ENCODE data around the gene OR11A1. TPM values are rescaled to one million over a fixed set of nuclear protein-coding genes. Genes with fewer than 3 reads are reported as not detected.

The OR11A1 gene
- total RNA-seq, 2 donors from 2014 or later = 0.23 TPM; not detected in 1

DNA sequence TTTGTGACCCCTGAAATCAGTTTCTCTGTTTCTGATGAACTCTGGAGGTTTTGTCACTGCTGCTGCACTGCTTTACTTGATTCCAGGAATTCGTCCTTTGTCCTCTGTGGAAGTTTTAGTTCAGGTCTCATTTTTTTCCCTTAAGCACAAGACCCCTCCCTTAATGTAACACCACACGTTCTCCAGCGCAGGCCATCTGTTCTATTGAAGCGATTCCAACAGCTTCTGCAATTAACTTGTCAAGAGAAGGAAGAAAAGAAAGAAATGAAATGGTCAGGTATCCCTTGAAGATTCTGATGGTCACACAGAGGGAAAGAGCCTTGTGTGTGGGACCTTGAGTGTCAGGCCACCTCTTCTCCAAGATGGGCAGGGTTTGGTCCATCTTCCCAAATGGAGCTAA is 38.7 kb upstream of the OR11A1 start:
- Histone ChIP-seq H3K36me3 (no peaks in the 10 kb centered on the region), H3K27ac (no peak overlapping the region), H3K27me3 (replicated peaks; ENCODE audit: insufficient read depth) (no peaks in the 10 kb centered on the region), H3K4me1 (replicated peaks) (no peaks in the 10 kb centered on the region), H3K9me3 (no peaks in the 10 kb centered on the region), H3K4me3 (no peak overlapping the region)
- intact Hi-C loops (cut with DNase I) = no loop called here
- DNase-seq (ENCODE audit: low spot score) = no peak
- 60% methylated on average over 4 of the region's 4 CpGs for WGBS
- TF ChIP-seq, protein P1, sequence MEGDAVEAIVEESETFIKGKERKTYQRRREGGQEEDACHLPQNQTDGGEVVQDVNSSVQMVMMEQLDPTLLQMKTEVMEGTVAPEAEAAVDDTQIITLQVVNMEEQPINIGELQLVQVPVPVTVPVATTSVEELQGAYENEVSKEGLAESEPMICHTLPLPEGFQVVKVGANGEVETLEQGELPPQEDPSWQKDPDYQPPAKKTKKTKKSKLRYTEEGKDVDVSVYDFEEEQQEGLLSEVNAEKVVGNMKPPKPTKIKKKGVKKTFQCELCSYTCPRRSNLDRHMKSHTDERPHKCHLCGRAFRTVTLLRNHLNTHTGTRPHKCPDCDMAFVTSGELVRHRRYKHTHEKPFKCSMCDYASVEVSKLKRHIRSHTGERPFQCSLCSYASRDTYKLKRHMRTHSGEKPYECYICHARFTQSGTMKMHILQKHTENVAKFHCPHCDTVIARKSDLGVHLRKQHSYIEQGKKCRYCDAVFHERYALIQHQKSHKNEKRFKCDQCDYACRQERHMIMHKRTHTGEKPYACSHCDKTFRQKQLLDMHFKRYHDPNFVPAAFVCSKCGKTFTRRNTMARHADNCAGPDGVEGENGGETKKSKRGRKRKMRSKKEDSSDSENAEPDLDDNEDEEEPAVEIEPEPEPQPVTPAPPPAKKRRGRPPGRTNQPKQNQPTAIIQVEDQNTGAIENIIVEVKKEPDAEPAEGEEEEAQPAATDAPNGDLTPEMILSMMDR (IDR thresholded peaks at IDR 0.05) = no peak
- TF ChIP-seq POLR2A (IDR thresholded peaks at IDR 0.05) (no peak), POLR2AphosphoS5 (IDR thresholded peaks at IDR 0.05) (no peak)

DNA sequence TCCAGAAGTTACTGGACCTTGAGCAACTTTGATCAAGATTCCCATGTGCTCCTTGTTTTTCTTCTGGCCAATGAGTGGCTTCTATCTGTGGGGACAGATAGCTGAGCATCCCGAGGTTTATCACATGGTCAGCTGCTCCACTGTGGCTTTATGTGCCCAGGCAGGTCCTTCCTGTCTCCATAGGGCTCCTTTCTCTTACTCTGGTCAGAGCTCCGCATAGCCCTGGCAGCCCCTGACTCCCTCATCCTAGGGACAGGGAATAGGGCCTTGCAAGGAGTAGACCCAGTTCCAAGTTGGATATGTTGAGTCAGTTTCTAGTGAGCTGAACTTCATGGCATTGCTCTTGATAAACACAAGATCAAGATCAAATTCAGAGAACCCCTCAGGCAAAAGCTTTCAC is 37.3 kb upstream of the OR11A1 start:
- WGBS = 58% methylated on average over 2 of the region's 2 CpGs
- TF ChIP-seq POLR2A (IDR thresholded peaks at IDR 0.05) (no peak), POLR2AphosphoS5 (IDR thresholded peaks at IDR 0.05) (no peak)
- TF ChIP-seq, protein P1 (IDR thresholded peaks at IDR 0.05) = no peak
- H3K4me3 ChIP-seq = no peak overlapping the region
- no peaks in the 10 kb centered on the region for H3K4me1 ChIP-seq (replicated peaks)
- no peaks in the 10 kb centered on the region for H3K36me3 ChIP-seq
- H3K9me3 ChIP-seq = no peaks in the 10 kb centered on the region
- H3K27ac ChIP-seq = no peak overlapping the region
- H3K27me3 ChIP-seq (replicated peaks; ENCODE audit: insufficient read depth) = no peaks in the 10 kb centered on the region
- intact Hi-C loops (cut with DNase I) = no loop called here
- DNase-seq (ENCODE audit: low spot score) = no peak

DNA sequence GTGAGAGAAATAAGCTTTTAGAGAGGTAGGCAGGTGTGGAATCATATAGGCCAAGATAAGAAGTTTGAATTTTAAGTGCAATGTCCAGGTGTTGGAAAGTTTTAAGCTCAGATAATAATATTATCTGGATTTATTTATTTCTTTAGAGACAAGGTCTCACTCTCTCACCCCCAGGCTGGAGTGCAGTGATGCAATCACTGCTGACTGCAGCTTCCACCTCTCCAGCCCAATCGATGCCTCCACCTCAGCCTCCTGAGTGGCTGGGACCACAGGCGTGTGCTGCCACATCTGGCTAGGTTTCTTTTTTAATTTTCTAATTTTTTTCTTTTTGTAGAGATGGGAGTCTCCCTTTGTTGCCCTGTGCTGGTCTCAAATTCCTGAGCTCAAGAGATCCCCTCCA is 36.4 kb upstream of the OR11A1 start:
- H3K27ac ChIP-seq = no peak overlapping the region
- H3K4me1 ChIP-seq (replicated peaks) = no peaks in the 10 kb centered on the region
- no peak for DNase-seq (ENCODE audit: low spot score)
- no peaks in the 10 kb centered on the region for H3K9me3 ChIP-seq
- TF ChIP-seq, protein P1 (IDR thresholded peaks at IDR 0.05) = no peak
- TF ChIP-seq POLR2AphosphoS5 (IDR thresholded peaks at IDR 0.05) (no peak), POLR2A (IDR thresholded peaks at IDR 0.05) (no peak)
- H3K4me3 ChIP-seq = no peak overlapping the region
- intact Hi-C loops (cut with DNase I) = no loop called here
- H3K27me3 ChIP-seq (replicated peaks; ENCODE audit: insufficient read depth) = no peaks in the 10 kb centered on the region
- 72% methylated on average over 2 of the region's 2 CpGs for WGBS
- no peaks in the 10 kb centered on the region for H3K36me3 ChIP-seq

DNA sequence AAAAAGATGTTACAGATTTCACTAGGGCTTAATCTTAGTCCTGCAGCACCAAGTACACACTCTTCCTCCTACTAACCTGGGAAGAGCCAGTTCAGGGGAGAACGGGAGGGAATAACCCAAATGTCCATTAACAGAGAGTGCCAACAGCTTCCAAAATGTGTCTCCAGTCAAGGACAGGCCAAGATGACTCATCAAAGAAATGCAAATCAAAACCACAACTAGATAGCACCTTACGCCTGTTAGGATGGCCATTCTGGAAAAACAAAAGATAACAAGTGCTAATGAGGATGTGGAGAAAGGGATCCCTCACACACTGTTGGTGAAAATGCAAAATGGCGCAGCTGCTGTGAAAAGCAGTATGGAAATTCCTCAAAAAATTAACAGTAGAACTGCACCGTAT is 34.7 kb upstream of the OR11A1 start:
- no peaks in the 10 kb centered on the region for H3K4me1 ChIP-seq (replicated peaks)
- intact Hi-C loops (cut with DNase I) = no loop called here
- no peak overlapping the region for H3K27ac ChIP-seq
- no peak for DNase-seq (ENCODE audit: low spot score)
- H3K9me3 ChIP-seq = no peaks in the 10 kb centered on the region
- TF ChIP-seq POLR2A (IDR thresholded peaks at IDR 0.05) (no peak), POLR2AphosphoS5 (IDR thresholded peaks at IDR 0.05) (no peak)
- TF ChIP-seq, protein P1 (IDR thresholded peaks at IDR 0.05) = no peak
- H3K36me3 ChIP-seq = no peaks in the 10 kb centered on the region
- WGBS = 86% methylated on average over 4 of the region's 4 CpGs
- H3K4me3 ChIP-seq = no peak overlapping the region
- H3K27me3 ChIP-seq (replicated peaks; ENCODE audit: insufficient read depth) = no peaks in the 10 kb centered on the region

DNA sequence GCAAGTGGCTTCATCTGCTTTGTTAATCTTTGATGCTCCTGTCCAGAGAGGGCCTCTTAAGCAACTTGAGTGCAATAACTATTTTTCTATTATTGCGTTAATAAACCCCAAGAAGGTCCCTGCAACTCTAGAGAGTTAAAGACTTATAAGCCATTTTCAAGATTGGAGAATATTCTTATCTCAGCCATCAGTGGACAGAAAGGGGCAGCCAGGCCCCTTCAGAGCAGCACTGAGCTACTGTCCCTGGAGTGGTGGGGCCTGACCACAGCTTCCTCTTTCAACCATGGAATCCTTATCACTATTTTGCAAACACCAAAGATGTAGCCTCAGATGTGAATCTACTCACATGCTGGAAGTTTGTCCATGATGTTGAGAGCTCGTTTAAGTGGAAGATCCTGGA is 33.7 kb upstream of the OR11A1 start:
- intact Hi-C loops (cut with DNase I) = no loop called here
- Histone ChIP-seq H3K9me3 (no peaks in the 10 kb centered on the region), H3K36me3 (no peaks in the 10 kb centered on the region), H3K4me3 (no peak overlapping the region), H3K27ac (no peak overlapping the region), H3K27me3 (replicated peaks; ENCODE audit: insufficient read depth) (no peaks in the 10 kb centered on the region), H3K4me1 (replicated peaks) (no peaks in the 10 kb centered on the region)
- DNase-seq (ENCODE audit: low spot score) = no peak
- no peak for TF ChIP-seq POLR2AphosphoS5 (IDR thresholded peaks at IDR 0.05)
- TF ChIP-seq POLR2A (IDR thresholded peaks at IDR 0.05) = no peak
- TF ChIP-seq, protein P1 (IDR thresholded peaks at IDR 0.05) = no peak
- 85% methylated on average over 2 of the region's 2 CpGs for WGBS
